Measurements from ENCODE around the gene SPDYC.
"Not testable (repeated sequence)": the region's sequence is repeated elsewhere in the genome, so short reads cannot be mapped to it uniquely, and the experiment has no call there.

The SPDYC gene

DNA sequence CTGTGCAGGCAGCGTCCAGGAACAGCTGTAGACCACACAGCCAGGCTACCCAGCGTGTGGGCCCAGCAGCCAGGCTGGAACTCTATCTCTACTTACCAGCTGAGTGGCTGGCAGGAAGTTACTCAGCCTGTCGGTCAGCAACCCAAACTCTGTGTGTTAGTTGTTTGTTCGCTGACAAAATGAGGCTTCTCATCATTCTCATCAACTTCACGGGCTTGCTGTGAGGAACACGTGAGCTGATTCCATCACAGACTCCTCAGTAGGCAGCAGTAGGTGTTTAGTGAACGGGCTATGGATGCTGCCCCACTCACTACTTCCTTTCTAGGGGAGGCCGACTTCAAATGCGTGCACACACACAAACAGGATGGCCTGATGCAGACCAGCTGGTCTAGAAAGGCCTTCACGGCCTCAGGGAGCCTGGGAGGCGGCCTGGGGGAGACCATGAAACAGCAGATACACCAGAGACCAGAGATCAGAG, 830 bp upstream of the SPDYC start:
- peak; percentile 28 for DNase-seq (ENCODE audit: low read depth)

DNA sequence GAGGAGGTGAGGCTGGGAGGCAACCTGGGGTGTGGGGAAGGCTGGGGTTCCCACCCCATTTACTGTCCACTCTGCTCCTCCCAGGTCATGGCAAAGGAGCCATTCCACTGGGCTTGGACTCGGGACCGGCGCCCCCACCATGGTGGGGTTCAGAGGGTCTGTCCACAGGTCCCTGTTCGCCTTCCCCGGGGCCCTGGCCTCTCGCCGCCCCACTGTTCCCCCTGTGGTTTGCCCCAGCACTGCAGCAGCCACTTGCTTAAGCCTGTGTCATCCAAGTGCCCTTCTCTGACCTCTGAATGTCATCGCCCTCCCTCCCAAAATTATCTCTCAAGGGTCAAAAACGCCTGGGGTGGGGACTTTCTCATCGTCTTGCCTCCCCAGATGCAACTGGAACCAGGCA, 2.6 kb downstream of the SPDYC start:
- no peak for DNase-seq (ENCODE audit: low read depth)

- not testable (repeated sequence) for DNase-seq (ENCODE audit: low read depth)
Measured at GRCh38 chr11:65174571-65175010, 4.6 kb downstream of the SPDYC start.

DNA sequence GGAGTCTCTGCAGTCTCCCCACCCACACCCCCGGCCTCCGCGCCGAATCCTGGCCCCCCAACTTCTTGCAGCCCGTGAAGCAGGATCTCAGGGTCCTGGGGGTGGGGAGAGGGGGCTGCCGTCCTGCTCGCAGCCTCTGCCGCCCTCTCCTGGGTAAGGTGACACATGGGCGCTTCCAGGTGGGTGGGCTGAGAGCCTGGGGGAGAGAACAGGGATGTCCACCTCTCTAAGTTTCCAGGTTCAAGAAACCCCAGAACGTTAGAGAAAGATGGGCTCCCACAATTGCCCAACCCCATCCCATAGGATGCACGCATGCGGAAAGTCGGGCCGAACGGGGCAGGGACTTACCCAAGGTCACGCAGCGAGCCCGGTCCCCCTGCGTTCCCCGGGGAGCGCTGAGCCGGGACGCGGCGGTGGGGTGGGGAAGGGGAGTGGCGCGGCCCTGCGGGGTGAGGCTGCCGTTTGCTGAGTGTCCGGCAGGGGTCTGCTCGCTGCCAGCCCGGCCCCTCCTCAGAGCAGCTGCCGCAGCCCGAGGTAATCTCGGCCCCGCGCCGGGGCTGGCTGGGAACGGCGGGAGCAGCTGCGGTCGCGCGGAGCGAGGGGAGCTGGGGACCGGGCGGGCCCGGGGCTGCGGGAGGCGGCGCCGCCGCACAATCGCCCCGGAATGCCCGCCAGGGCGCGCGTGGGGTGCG, 11.0 kb downstream of the SPDYC start:
- no peak for DNase-seq (ENCODE audit: low read depth)

- peak; percentile 45 for DNase-seq (ENCODE audit: low read depth)
Measured at GRCh38 chr11:65181569-65182257, 11.7 kb downstream of the SPDYC start, which contains the start of gene CAPN1. Gene CAPN1 (plus strand): TSS chr11:65181928. CDS start chr11:65182702, 774 bp downstream.

DNA sequence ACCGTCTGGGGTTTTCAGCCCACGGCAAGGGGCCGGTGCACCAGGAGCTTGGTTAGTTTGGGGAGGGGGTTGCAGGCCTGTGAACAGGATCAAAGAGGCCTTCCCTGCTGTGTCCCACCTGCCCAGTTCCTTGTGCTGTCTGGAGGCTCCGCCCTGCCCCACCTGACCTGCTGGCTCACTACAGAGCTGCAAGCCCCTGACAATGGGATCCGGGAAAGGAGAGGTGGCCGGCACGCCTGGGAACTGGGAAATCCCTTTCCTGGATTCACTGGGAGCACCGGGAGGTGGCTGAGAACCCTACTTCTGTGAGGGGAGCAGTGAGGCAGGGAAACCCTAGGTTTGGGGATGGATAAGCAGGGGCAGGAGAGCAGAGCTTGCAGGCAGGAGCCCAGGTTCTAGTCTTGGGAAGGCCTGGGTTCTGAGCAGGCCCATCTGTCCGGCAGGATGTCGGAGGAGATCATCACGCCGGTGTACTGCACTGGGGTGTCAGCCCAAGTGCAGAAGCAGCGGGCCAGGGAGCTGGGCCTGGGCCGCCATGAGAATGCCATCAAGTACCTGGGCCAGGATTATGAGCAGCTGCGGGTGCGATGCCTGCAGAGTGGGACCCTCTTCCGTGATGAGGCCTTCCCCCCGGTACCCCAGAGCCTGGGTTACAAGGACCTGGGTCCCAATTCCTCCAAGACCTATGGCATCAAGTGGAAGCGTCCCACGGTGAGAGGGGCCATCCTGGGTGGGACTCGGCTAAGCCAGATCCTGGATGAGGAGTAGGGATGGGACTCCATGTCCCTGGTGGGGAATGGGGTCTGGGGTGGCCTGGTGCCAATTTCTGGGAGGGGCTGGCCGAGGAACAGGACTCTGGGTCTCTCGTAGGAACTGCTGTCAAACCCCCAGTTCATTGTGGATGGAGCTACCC, 12.5 kb downstream of the SPDYC start:
- DNase-seq (ENCODE audit: low read depth) = no peak

- DNase-seq (ENCODE audit: low read depth) = no peak
Measured at GRCh38 chr11:65183201-65183891, 13.3 kb downstream of the SPDYC start.

DNA sequence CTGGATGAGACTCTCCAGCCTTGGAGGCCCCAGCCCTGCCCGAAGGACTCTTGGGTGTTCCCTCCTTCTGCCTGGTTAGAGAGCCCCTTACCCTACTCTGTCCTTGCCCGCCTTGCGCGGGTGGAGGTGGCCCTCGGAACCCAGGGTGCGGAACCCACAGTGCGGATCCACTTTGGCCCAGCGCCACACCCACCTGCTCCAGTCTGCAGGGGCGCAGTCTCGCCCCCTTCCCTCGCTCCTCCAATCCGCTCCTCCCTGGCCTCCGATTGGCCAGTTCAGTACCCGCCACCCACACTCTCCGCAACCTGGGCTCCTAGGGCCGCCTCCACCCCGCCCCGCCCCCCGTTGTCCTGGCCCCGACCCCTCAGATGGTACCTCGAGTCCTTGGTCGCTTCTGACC, 14.1 kb downstream of the SPDYC start:
- DNase-seq (ENCODE audit: low read depth) = no peak

DNA sequence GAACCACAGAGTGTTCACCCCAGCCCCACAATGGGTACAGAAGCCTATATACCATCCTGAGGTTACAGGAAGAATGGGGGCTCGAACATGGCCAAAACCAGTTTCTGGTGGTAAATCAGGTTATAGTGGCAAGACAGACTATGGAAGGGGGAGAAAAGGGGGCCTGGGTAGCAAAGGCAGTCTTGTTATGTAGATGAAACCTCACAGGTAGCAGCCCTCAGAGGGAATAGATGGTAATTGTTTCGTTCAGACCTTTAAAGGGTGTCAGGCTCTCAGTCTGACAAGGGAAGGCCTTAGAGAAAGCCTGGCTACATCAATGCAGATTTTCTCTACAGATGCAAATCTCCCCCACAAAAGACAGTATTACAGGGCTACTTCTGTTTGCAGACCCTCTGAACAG, 15.1 kb downstream of the SPDYC start:
- no peak for DNase-seq (ENCODE audit: low read depth)

GRCh38 chr11:65185869-65186341, 15.9 kb downstream of the SPDYC start:
- no peak for DNase-seq (ENCODE audit: low read depth)

DNA sequence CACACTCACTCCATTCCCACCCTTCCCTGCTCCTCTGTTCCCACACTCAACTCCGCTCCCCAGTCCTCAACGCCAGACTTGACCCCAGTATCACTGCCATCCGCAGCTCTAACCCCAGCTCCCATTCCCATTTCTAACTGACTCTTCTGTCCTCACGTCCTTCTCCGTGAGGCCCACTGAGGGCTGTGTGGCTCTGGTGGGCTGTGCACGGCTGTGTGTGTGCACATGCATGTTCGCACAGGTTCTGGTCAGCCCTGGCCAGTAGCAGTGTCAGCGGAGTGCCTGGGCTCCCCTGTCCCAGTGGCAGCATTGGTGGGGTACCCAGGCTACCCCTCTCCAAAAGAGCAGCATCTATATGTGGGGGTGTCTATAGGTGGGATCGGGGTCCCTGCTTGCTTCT, 16.7 kb downstream of the SPDYC start:
- DNase-seq (ENCODE audit: low read depth) = no peak

GRCh38 chr11:65187146-65187675, 17.2 kb downstream of the SPDYC start:
- DNase-seq (ENCODE audit: low read depth) = no peak

DNA sequence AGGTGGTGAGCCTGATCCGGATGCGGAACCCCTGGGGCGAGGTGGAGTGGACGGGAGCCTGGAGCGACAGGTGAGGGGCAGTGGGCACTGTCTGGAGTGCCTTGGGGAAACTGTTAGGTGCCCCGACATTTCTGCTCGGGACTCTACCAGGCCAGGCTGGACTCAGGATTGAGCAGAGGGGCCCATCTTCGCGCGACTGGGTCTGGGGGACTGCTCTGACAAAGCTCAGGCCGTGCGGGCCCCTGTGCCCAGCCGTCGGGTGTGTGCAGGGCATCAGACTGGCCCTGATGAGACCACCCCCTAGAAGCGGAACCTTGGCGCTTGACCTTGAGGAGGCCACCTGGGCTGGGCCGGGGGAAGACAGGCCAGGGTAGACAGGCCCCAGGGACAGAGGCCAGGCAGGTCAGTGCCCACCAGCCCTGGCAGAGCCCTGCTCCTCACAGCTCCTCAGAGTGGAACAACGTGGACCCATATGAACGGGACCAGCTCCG, 18.0 kb downstream of the SPDYC start:
- no peak for DNase-seq (ENCODE audit: low read depth)

DNA sequence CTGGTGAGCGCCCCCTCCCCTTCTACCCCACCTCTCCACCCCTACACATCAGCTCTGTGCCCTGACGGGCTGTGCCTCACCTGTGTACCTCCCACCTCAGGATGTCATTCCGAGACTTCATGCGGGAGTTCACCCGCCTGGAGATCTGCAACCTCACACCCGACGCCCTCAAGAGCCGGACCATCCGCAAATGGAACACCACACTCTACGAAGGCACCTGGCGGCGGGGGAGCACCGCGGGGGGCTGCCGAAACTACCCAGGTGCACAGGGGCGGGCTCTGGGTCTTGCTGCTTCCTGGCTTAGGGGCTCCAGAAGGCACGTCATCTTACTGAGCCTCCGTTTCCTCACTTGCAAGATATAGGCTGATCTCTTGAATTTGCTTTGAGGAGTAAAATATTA, 18.5 kb downstream of the SPDYC start:
- DNase-seq (ENCODE audit: low read depth) = no peak

DNA sequence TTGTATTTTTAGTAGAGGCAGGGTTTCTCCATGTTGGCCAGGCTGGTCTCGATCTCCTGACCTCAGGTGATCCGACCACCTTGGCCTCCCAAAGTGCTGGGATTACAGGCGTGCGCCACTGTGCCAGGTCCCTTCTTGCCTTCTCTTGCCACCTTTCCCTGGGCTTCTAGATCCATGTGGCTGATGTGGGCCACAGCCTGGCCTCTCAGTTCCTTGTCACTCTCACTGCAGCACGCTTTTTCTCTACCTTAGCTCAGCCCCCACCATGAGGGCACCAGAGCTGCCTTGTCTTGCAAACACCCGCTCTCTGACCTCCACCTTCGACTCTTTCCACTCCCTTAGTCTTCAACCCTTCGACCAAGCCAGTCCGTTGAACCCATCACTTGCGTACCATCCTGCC, 19.2 kb downstream of the SPDYC start:
- DNase-seq (ENCODE audit: low read depth) = no peak

- DNase-seq (ENCODE audit: low read depth) = no peak
Measured at GRCh38 chr11:65194564-65194963, 24.5 kb downstream of the SPDYC start.

GRCh38 chr11:65204143-65204542, 34.1 kb downstream of the SPDYC start:
- no peak for DNase-seq (ENCODE audit: low read depth)

DNA sequence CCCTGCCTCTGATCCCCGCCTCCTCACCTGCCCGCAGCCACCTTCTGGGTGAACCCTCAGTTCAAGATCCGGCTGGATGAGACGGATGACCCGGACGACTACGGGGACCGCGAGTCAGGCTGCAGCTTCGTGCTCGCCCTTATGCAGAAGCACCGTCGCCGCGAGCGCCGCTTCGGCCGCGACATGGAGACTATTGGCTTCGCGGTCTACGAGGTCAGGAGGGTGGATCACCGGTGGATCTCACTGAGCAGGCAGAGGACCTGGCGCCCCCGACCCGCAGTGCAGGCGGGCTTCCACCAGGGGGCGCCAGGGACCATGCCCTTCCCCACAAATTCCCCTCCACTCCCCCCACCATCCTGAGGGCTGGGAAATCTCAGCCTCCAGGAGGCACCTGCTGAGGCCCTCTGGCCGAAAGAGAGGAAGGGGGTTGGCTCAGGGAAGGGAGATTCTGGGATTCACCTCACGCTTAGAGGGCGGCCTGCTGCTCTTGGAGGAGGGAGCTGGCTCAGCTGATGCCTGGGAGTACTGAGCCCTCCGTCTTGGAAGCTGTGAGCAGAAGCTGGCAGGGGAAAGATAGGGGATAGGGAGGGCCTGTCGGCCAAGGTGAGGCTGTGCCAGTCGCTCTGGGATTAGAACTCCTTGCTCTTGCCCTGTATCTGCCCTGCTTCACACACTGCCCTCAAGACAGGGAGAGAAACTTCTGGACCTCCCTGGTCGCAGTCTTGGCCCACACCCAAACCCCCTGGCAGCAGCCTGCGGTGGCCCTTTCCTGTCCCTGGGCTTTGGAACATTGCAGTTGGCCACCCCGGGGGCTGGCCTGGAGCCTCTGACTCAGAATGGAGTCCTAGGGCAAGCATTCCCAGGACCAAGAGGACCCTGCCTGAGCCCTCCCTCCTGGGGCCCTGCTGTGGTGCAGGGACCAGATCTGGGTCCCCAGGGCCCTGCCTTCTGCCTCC, 34.9 kb downstream of the SPDYC start:
- DNase-seq (ENCODE audit: low read depth) = no peak

DNA sequence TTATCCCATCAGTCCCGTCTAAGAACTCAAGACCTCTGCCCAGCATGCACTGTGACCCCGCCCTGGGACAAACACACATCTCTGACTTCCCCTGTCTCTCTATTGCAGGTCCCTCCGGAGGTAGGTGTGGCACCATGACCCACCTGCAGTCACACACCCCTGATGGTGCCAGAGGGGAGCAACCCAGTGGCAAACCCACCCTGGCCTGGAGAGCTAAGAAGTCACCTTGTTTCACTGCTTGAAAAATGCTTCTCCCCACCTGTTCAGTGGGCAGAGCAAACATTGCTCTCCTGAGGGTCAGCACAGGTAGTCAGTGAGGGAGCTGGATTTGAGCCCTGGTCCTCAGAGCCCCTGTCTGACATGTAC, 35.6 kb downstream of the SPDYC start:
- DNase-seq (ENCODE audit: low read depth) = no peak

DNA sequence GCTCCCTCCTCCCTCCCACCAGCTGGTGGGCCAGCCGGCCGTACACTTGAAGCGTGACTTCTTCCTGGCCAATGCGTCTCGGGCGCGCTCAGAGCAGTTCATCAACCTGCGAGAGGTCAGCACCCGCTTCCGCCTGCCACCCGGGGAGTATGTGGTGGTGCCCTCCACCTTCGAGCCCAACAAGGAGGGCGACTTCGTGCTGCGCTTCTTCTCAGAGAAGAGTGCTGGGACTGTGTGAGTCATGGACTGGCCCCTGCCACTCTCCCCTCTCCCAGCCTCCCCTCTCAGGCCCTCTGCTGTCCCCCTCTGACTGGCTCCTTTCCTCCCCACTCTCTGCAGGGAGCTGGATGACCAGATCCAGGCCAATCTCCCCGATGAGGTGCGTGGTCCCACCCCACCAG, 36.4 kb downstream of the SPDYC start:
- DNase-seq (ENCODE audit: low read depth) = no peak

Data from non-pigmented ciliary epithelial cell (primary cell).